Bronchial epithelial cell (primary cell): ENCODE results near the gene C9orf43. TPM values are rescaled to one million over a fixed set of nuclear protein-coding genes. Genes with fewer than 3 reads are reported as not detected.

ENCODE experiments used
- DNase-seq: peaks from one replicate; pipeline ENCODE4 v3.0.0-alpha.2; 2010; ENCODE audit warnings: low read depth
- FAIRE-seq: peaks from 2 replicates; lab custom pipeline; 2011; peaks lifted over from hg19 to GRCh38; lab: Jason Lieb, UNC
- H3K27me3 ChIP-seq: 2 replicates; pipeline ENCODE4 v1.5.1; 2011; ENCODE audit warnings: low read length; ENCODE audit not compliant: control insufficient read depth, insufficient read depth
- H3K36me3 ChIP-seq: 2 replicates; pipeline ENCODE4 v1.5.1; 2011; ENCODE audit warnings: low read length; ENCODE audit not compliant: control insufficient read depth, insufficient read depth
- H3K4me3 ChIP-seq: 2 replicates; pipeline ENCODE4 v1.5.1; 2011; ENCODE audit warnings: mild to moderate bottlenecking, low read depth, low read length, control low read depth
- CTCF ChIP-seq: IDR thresholded peaks from 2 replicates; pipeline ENCODE4 v1.5.1; 2011; ENCODE audit warnings: mild to moderate bottlenecking, moderate library complexity, low read length, control low read depth, inconsistent platforms; ENCODE audit not compliant: insufficient read depth, severe bottlenecking
- total RNA-seq: library from RNA; depleted of rRNA; stranded (reverse); fragments of >200 nt; gene quantifications from 2 replicates; pipeline ENCODE4 v1.2.1, GENCODE V29; 2014

The C9orf43 gene
- total RNA-seq, 1 donor from 2014 or later: 0.53 TPM

DNA sequence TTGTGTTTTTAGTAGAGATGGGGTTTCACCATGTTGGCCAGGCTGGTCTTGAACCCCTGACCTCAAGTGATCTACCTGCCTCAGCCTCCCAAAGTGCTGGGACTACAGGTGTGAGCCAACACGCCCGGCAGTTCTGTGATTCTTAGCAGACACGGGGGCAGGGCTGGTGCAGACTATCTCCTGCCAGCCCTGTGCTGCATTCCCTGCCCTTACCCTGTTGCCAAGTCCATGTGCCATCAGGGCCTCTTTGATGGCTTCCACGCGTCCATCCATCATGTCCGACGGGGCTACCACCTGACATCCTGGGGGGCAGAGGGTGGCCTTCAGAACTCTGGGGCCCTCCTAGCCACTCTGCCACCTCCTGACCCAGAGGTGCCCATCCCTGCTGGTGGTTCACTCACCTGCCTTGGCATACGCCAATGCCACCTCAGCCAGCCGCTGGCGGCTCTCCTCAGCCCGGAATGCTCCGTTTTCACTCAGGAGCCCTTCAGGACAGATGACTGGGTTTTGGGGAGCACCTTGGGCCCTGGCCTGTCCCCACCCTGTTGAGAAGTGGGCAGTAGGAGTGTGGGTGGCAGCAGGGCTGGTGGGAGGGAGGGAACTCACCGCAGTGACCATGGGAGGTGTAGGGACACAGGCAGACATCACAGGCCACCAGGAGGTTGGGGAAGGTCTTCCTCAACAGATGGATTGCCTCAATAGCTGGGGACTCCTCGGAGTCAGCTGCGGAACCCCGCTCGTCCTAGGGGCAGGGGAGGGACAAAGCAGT lies 20.2 kb upstream of the C9orf43 start:
- no peak overlapping the region for H3K4me3 ChIP-seq
- no peak for FAIRE-seq
- no peaks in the 10 kb centered on the region for H3K27me3 ChIP-seq
- no peak for DNase-seq
- peaks cover 15% of the 10 kb centered on the region for H3K36me3 ChIP-seq
- no peak for TF ChIP-seq CTCF

- Histone ChIP-seq H3K27me3 (no peaks in the 10 kb centered on the region), H3K36me3 (peaks cover 15% of the 10 kb centered on the region), H3K4me3 (no peak overlapping the region)
- DNase-seq: no peak
- no peak for FAIRE-seq
- no peak for TF ChIP-seq CTCF
These were observed 18.6 kb upstream of the C9orf43 start for GRCh38 chr9:113391917-113392316.

DNA sequence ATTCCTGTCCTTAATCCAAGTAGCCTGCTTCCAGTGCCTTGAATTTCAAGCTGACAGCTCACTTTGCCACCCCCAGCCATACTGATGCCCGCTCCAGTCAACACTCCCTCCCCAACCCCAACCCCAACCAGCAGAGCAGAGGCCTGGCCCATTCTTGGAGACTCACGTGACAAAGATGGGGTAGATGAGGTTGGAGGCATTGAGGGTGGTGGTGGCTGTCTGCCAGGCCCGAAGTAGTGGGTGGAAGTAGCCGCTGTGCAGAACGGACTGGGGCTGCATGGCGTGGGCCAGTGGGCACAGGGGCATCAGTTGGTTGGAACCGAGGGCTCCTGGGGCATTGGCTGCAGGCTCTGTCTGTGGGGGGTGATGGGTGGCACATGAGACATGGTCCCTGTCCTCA lies 17.3 kb upstream of the C9orf43 start:
- no peak for FAIRE-seq

DNA sequence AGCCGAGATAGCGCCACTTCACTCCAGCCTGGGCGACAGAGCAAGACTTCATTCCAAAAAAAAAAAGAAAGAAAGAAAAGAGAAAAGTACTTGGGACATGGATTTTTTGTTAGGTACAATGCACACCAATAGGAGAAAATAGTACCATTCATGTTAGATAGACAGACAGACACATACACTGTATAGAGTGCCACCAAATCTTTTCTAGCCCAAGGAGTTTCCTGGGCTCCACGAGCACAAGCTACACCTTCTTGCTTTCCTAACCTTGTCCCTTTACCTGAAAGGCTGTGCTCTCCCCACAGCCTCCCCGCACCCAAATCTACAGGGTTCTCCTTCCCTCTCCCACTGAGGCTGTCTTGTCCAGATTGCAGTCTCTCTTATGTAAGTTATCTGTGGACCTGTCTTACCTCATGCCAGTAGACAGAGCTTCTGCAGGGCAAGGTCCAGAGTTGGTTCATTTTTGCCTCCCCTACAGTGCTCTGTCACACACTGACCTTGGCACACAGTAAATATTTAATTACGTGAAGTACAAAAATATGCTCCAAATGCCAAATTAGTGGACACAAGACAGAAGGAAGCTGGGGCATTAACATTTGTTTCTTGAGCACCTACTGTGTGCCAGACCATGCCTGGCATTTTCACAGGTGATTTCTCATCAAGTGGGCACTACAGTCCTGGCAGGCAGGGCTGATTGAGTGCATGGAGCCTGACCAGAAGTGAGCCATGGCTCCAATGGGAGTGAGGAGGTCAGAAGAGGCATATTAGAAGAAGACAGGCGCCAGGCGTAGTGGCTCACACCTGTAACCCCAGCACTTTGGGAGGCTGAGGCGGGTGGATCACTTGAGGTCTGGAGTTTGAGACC lies 15.3 kb upstream of the C9orf43 start:
- no peak for DNase-seq
- Histone ChIP-seq H3K4me3 (no peak overlapping the region), H3K36me3 (peaks cover 9% of the 10 kb centered on the region), H3K27me3 (no peaks in the 10 kb centered on the region)
- TF ChIP-seq CTCF: no peak
- no peak for FAIRE-seq

More for the DNA sequence above, 17.3 kb upstream of the C9orf43 start:
- DNase-seq: no peak
- TF ChIP-seq CTCF: no peak
- H3K36me3 ChIP-seq: peaks cover 13% of the 10 kb centered on the region
- no peak overlapping the region for H3K4me3 ChIP-seq
- H3K27me3 ChIP-seq: no peaks in the 10 kb centered on the region

DNA sequence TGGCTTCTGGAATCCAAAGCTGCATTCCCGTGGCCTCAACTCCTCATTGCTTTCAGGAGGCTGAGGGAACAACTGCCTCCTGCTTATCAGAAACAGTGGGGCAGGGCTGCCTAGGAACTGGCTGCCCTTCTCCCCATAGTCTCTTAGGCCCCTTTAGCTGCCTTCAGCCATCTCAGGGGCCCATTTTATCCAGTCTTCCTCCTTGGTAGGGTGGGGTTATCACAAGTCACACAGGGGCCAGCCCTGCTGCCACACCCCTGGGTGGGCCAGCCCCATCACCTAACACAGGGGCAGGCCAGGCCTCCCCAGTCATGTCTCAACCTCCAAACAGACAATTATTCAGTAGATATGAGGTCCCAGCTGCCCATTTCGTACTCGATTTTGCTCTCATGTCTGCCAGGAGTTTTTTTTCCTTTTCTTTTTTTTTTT lies 13.3 kb upstream of the C9orf43 start:
- FAIRE-seq: no peak
- Histone ChIP-seq H3K36me3 (no peaks in the 10 kb centered on the region), H3K4me3 (no peak overlapping the region), H3K27me3 (no peaks in the 10 kb centered on the region)
- TF ChIP-seq CTCF: no peak
- DNase-seq: no peak
